ENCODE measurements around the gene HMX2.

Gene HMX2

DNA sequence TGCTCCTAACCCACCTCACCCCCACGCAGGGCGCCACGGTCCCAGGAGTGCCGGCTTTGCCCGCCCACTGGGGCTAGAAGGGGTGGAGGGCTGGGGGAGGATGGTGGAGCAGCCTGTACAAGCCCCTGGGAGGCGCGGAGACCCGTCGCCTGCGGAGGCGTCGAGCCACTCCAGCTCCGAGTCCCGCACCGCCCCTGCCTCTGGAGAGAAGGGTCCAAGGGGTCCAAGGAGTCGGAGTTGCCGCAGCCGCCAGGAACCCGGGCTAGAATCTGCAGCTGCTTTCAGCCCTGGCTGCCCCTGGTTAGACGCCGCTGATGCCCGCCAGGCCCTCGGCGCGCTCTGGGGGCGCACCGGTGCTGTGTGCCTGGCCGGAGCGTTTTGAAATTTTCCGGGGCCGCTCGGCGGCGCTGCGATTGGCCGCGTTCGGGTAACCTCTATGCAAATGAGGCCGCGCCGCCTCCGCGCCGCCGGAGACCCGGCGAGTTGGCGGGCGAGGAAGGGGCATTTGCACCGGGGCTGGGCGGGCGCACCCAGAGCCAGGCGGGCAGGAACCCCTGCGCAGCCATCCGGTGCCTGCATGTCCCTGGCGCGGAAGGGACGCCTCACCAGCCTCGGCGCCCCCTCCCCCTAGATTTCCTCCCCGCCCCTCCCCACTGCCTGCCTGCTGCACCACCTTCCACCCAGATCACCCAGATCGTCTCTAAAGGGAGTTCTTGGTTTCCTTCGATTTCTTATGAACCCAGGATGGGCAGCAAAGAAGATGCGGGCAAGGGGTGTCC is at the start of gene HMX2:
Gene HMX2 (plus strand): TSS at position 502 of the 779 bp plus-strand sequence. CDS start 243 bp downstream, at position 745.
- DNase-seq (ENCODE audit: low read depth) = no peak
- TF ChIP-seq, protein P1, sequence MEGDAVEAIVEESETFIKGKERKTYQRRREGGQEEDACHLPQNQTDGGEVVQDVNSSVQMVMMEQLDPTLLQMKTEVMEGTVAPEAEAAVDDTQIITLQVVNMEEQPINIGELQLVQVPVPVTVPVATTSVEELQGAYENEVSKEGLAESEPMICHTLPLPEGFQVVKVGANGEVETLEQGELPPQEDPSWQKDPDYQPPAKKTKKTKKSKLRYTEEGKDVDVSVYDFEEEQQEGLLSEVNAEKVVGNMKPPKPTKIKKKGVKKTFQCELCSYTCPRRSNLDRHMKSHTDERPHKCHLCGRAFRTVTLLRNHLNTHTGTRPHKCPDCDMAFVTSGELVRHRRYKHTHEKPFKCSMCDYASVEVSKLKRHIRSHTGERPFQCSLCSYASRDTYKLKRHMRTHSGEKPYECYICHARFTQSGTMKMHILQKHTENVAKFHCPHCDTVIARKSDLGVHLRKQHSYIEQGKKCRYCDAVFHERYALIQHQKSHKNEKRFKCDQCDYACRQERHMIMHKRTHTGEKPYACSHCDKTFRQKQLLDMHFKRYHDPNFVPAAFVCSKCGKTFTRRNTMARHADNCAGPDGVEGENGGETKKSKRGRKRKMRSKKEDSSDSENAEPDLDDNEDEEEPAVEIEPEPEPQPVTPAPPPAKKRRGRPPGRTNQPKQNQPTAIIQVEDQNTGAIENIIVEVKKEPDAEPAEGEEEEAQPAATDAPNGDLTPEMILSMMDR (conservative IDR thresholded peaks at IDR 0.05; ENCODE audit: control insufficient read depth, insufficient read depth, low read depth, low read length) = no peak
- no peak within 1 kb of the TSS for H3K4me3 ChIP-seq (ENCODE audit: control insufficient read depth, low read depth, low read length)

GRCh38 chr10:123100030-123100762 is 47.7 kb upstream of the HMX2 start:
- no peak for DNase-seq (ENCODE audit: low read depth)
- TF ChIP-seq, protein P1 (conservative IDR thresholded peaks at IDR 0.05; ENCODE audit: control insufficient read depth, insufficient read depth, low read depth, low read length) = no peak

DNA sequence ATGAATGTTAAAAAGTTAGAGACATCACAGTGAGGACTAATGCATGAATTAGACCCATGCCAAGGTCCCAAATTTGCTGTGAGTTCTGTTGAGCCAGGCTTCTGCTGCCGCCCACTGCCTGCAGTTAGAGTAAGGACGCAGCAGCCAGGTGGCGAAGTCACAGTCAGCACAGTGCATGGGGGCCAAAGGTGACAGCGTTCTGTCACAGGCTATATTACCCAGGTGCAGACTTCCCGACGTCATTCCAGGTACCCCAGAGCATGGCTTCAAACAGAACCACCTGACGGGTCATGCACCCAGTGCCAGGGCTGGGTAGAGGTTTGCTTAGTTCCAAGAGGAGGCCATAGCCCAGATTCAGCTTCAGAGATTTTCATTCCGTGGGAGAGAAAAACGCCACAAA is 46.1 kb upstream of the HMX2 start:
- DNase-seq (ENCODE audit: low read depth) = no peak
- no peak overlapping the region for H3K4me3 ChIP-seq (ENCODE audit: control insufficient read depth, low read depth, low read length)
- TF ChIP-seq, protein P1 (conservative IDR thresholded peaks at IDR 0.05; ENCODE audit: control insufficient read depth, insufficient read depth, low read depth, low read length) = no peak

More at GRCh38 chr10:123100030-123100762, 47.7 kb upstream of the HMX2 start:
- H3K4me3 ChIP-seq (ENCODE audit: control insufficient read depth, low read depth, low read length) = no peak overlapping the region

DNA sequence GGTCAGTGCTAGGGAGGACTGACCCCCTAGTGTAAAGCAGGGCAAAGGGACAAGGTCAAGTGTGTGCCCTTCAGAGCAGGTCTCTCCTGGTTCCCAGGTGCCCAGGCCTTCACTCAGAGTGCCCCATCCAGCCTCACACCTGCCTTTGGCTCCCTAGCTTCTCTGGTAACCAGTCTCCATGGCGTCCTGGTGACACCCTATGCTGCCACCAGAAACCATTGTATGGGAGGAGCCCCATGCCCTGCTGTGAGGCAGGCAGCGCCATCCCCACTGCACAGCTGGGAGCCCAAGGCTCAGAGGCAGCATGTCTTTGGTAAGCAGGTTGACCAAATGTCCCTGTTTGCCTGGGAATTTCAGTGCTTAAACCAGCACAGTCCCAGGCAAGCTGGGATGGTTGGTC is 45.3 kb upstream of the HMX2 start:
- TF ChIP-seq, protein P1 (conservative IDR thresholded peaks at IDR 0.05; ENCODE audit: control insufficient read depth, insufficient read depth, low read depth, low read length) = no peak
- DNase-seq (ENCODE audit: low read depth) = no peak
- no peak overlapping the region for H3K4me3 ChIP-seq (ENCODE audit: control insufficient read depth, low read depth, low read length)

GRCh38 chr10:123103944-123104343 is 44.0 kb upstream of the HMX2 start:
- no peak overlapping the region for H3K4me3 ChIP-seq (ENCODE audit: control insufficient read depth, low read depth, low read length)
- TF ChIP-seq, protein P1 (conservative IDR thresholded peaks at IDR 0.05; ENCODE audit: control insufficient read depth, insufficient read depth, low read depth, low read length) = no peak
- no peak for DNase-seq (ENCODE audit: low read depth)

GRCh38 chr10:123109466-123109865 is 38.5 kb upstream of the HMX2 start:
- no peak for DNase-seq (ENCODE audit: low read depth)
- no peak overlapping the region for H3K4me3 ChIP-seq (ENCODE audit: control insufficient read depth, low read depth, low read length)
- TF ChIP-seq, protein P1 (conservative IDR thresholded peaks at IDR 0.05; ENCODE audit: control insufficient read depth, insufficient read depth, low read depth, low read length) = no peak
